Measurements from ENCODE around the gene STIL. TPM values are rescaled to one million over a fixed set of nuclear protein-coding genes. Genes with fewer than 3 reads are reported as not detected.

Gene STIL
- total RNA-seq, 4 donors from 2014 or later = under 0.01 to 13.0 (median 1.9) TPM

GRCh38 chr1:47244339-47244862 lies 69.5 kb downstream of the STIL start:
- Histone ChIP-seq H3K36me3 (no peaks in the 10 kb centered on the region), H3K9me3 (no peaks in the 10 kb centered on the region), H3K27ac (no peak overlapping the region), H3K4me1 (no peaks in the 10 kb centered on the region), H3K4me3 (no peak overlapping the region), H3K27me3 (no peaks in the 10 kb centered on the region)
- no peak for TF ChIP-seq POLR2A (IDR thresholded peaks at IDR 0.05)
- no peak for TF ChIP-seq CTCF (IDR thresholded peaks at IDR 0.05)
- intact Hi-C loops (cut with DNase I; ENCODE audit: low total_unique reads) = no loop called here
- DNase-seq = no peak

GRCh38 chr1:47243910-47244309 lies 70.0 kb downstream of the STIL start:
- no peak for DNase-seq
- Histone ChIP-seq H3K4me1 (no peaks in the 10 kb centered on the region), H3K27me3 (no peaks in the 10 kb centered on the region), H3K9me3 (no peaks in the 10 kb centered on the region), H3K4me3 (no peak overlapping the region), H3K36me3 (no peaks in the 10 kb centered on the region), H3K27ac (no peak overlapping the region)
- TF ChIP-seq CTCF (IDR thresholded peaks at IDR 0.05) (no peak), POLR2A (IDR thresholded peaks at IDR 0.05) (no peak)
- intact Hi-C loops (cut with DNase I; ENCODE audit: low total_unique reads) = no loop called here

GRCh38 chr1:47241114-47242113 lies 72.5 kb downstream of the STIL start:
- Histone ChIP-seq H3K4me1 (no peaks in the 10 kb centered on the region), H3K4me3 (no peak overlapping the region), H3K36me3 (no peaks in the 10 kb centered on the region), H3K27me3 (no peaks in the 10 kb centered on the region), H3K27ac (no peak overlapping the region), H3K9me3 (no peaks in the 10 kb centered on the region)
- TF ChIP-seq POLR2A (IDR thresholded peaks at IDR 0.05) = no peak
- no peak for TF ChIP-seq CTCF (IDR thresholded peaks at IDR 0.05)
- intact Hi-C loops (cut with DNase I; ENCODE audit: low total_unique reads) = no loop called here
- DNase-seq = no peak

- intact Hi-C loops (cut with DNase I; ENCODE audit: low total_unique reads) = no loop called here
- H3K4me1 ChIP-seq = no peaks in the 10 kb centered on the region
- no peaks in the 10 kb centered on the region for H3K36me3 ChIP-seq
- no peak overlapping the region for H3K4me3 ChIP-seq
- TF ChIP-seq CTCF (IDR thresholded peaks at IDR 0.05) (no peak), POLR2A (IDR thresholded peaks at IDR 0.05) (no peak)
- H3K9me3 ChIP-seq = no peaks in the 10 kb centered on the region
- no peak overlapping the region for H3K27ac ChIP-seq
- DNase-seq = no peak
- no peaks in the 10 kb centered on the region for H3K27me3 ChIP-seq
Measured at GRCh38 chr1:47238935-47239592, 74.9 kb downstream of the STIL start.

- Histone ChIP-seq H3K4me3 (no peak overlapping the region), H3K4me1 (peaks cover 0 to 13% of the 10 kb centered on the region in 2 donors), H3K9me3 (no peaks in the 10 kb centered on the region), H3K36me3 (no peaks in the 10 kb centered on the region), H3K27ac (no peak overlapping the region), H3K27me3 (peaks cover 11 to 25% of the 10 kb centered on the region in 2 donors)
- DNase-seq = no peak
- no peak for TF ChIP-seq CTCF (IDR thresholded peaks at IDR 0.05)
- TF ChIP-seq POLR2A (IDR thresholded peaks at IDR 0.05) = no peak
- intact Hi-C loops (cut with DNase I; ENCODE audit: low total_unique reads) = no loop called here
Measured at GRCh38 chr1:47235806-47236205, 78.1 kb downstream of the STIL start.
